GM10248 (cell line): ENCODE measurements around the gene SNX3.

Experiments used
- CTCF ChIA-PET: fragments of 300-600 bp; sonication (Branson Sonifier 250); formaldehyde crosslinking; extraction: SDS; loops from one replicate; lab custom pipeline; 2021; ENCODE audit warnings: antibody characterized with exemption; lab: Yijun Ruan, JAX
- POLR2A ChIA-PET: fragments of 350-650 bp; sonication (Branson Sonifier 250); formaldehyde crosslinking; extraction: SDS; loops from one replicate; lab custom pipeline; 2020; ENCODE audit warnings: antibody characterized with exemption; lab: Yijun Ruan, JAX
- DNase-seq: peaks from one replicate; pipeline ENCODE4 v3.0.0; 2012; ENCODE audit errors: extremely low spot score
- CTCF ChIP-seq: IDR thresholded peaks from 2 replicates; pipeline ENCODE4 v1.5.1; 2012; ENCODE audit warnings: mild to moderate bottlenecking, low read depth; ENCODE audit errors: extremely low read depth, missing control alignments, control extremely low read depth

Gene SNX3

GRCh38 chr6:108168090-108168463, 92.8 kb downstream of the SNX3 start:
- CTCF ChIA-PET: interaction anchor here (1.3 kb wide), 2 partner anchors 9 to 324 kb away, joined by 3 to 6 read pairs; no protein-coding TSS in a partner anchor

DNA sequence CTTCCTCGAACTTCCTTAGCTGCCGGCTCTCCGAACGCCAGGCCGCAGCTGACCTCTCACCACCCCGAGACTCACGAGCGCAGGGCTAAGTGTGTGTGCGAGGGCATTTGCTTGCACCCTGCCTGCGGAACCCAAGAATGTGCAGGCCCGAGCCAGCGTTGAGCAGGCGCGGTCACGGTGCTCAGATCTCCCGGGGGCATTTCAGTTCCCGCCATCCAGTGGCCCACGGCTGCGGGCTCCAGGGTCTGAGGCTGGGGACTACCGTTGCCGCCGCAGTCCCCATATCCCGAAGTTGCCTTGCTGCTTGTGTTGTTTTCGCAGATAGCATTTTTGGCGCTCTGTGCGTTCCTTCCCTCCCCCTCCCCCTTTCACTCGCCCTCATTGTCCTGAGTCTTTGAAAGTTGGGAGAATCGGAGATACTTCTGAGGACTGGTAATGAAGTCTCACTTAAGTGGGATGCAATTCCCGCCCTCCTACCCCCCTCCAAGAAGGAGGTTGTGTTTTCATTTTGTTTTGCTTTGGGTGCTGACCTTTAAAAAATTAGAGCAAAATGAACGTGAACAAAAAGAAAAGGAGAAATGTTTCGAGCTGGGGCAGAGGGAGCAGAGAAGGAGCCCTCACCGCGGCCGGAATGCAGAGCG, 93.3 kb downstream of the SNX3 start:
- TF ChIP-seq CTCF: no peak
- ChIA-PET POLR2A (no interaction called here), CTCF (no interaction called here)
- DNase-seq: peak; percentile 30

More at GRCh38 chr6:108168090-108168463, 92.8 kb downstream of the SNX3 start:
- DNase-seq: no peak
- POLR2A ChIA-PET: no interaction called here
- no peak for TF ChIP-seq CTCF

- POLR2A ChIA-PET: no interaction called here
- CTCF ChIA-PET: no interaction called here
- no peak for TF ChIP-seq CTCF
- DNase-seq: peak; percentile 22
Observed at GRCh38 chr6:108166664-108167448, 94.0 kb downstream of the SNX3 start.

- ChIA-PET CTCF (no interaction called here), POLR2A (no interaction called here)
- DNase-seq: no peak
- TF ChIP-seq CTCF: no peak
Observed at GRCh38 chr6:108165714-108166663, 94.9 kb downstream of the SNX3 start, which contains the start of gene NR2E1. Gene NR2E1, plus strand, starts transcription at chr6:108166022. Its CDS starts 744 bp downstream, at chr6:108166766.

GRCh38 chr6:108164815-108165706, 95.8 kb downstream of the SNX3 start:
- DNase-seq: peak; percentile 18
- ChIA-PET POLR2A (no interaction called here), CTCF (interaction anchor here (0.6 kb wide), 1 partner anchor 11 kb away, joined by 3 read pairs; no protein-coding TSS in a partner anchor)
- no peak for TF ChIP-seq CTCF
